Muscle of leg (tissue), 11 donors: ENCODE data around the gene SLC27A2. TPM values are rescaled to one million over a fixed set of nuclear protein-coding genes. Genes with fewer than 3 reads are reported as not detected.
A peak's percentile ranks its signal among the peaks of the same experiment; 100 is the strongest.

Experiments used
- DNase-seq: peaks from one replicate; pipeline ENCODE4 v3.0.0; 2013
- H3K27ac ChIP-seq: one replicate; pipeline ENCODE4 v1.5.1; 2013; ENCODE audit warnings: mild to moderate bottlenecking, low read length, control low read depth
- H3K27me3 ChIP-seq: one replicate; pipeline ENCODE4 v1.6.1; 2013; ENCODE audit warnings: low read length; ENCODE audit not compliant: control insufficient read depth, insufficient read depth
- H3K36me3 ChIP-seq: one replicate; pipeline ENCODE4 v1.6.1; 2013; ENCODE audit warnings: low read length; ENCODE audit not compliant: control insufficient read depth, insufficient read depth
- H3K4me1 ChIP-seq: one replicate; pipeline ENCODE4 v1.6.1; 2013; ENCODE audit warnings: low read length; ENCODE audit not compliant: control insufficient read depth, insufficient read depth
- H3K4me3 ChIP-seq: one replicate; pipeline ENCODE4 v1.5.1; 2013; ENCODE audit warnings: low read length, control low read depth
- H3K9me3 ChIP-seq: replicated peaks from 2 replicates; pipeline ENCODE4 v1.6.1; 2013; ENCODE audit warnings: low read depth, low read length; ENCODE audit not compliant: control insufficient read depth
- WGBS: methylation state at CpG from one replicate; pipeline ENCODE4 v1.1.5; 2013; ENCODE audit warnings: missing lambda C conversion rate; ENCODE audit not compliant: insufficient coverage; 5-methylcytosine and 5-hydroxymethylcytosine counted together
- polyA plus RNA-seq, 8 donors: library from polyadenylated mRNA; unstranded; fragments of 120-200 nt; gene quantifications; one replicate each; pipeline versions ENCODE4 v1.2.1 to v1.2.3, GENCODE V29; 2013; ENCODE audit warnings: inconsistent platforms in 1 of 8, low replicate concordance in 1 of 8; ENCODE audit not compliant: insufficient read length in 8 of 8, insufficient read depth in 1 of 8
- total RNA-seq: library from RNA; stranded (reverse); fragments of 120-200 nt; gene quantifications from one replicate; pipeline ENCODE4 v1.2.4, GENCODE V29; 2013

SLC27A2 gene
- total and polyA plus RNA-seq, 9 donors: 0.09 to 3.8 (median 0.20) TPM

DNA sequence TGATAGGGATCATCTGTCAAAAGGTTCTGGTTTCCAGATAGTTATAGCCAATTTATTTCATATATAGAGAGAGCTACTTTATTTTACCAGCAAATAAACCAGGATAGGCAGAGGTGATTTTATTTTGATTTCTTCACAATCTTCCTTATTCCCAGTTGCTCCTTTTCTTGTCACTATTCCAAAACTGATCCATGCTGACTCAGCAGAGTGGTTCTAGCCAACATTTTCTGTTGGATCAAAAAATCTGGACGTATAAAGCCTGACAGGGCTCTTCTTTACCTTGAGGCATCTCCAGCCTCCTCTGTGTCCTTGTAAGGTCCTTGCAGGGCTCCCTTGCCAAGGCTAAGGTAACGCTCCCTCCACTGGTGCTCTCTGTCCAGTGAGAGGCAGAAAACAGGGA is 67.7 kb downstream of the SLC27A2 start:
- no peaks in the 10 kb centered on the region for H3K36me3 ChIP-seq
- no peaks in the 10 kb centered on the region for H3K9me3 ChIP-seq
- no peak overlapping the region for H3K4me3 ChIP-seq
- no peak overlapping the region for H3K27ac ChIP-seq
- H3K4me1 ChIP-seq: no peaks in the 10 kb centered on the region
- peak; percentile 7 for DNase-seq
- H3K27me3 ChIP-seq: no peaks in the 10 kb centered on the region
- WGBS: 44% methylated on average over 2 of the region's 2 CpGs

GRCh38 chr15:50250760-50251394 is 68.9 kb downstream of the SLC27A2 start:
- no peak overlapping the region for H3K4me3 ChIP-seq
- H3K4me1 ChIP-seq: no peaks in the 10 kb centered on the region
- DNase-seq: no peak
- 82% methylated on average over 3 of the region's 6 CpGs for WGBS
- no peak overlapping the region for H3K27ac ChIP-seq
- H3K27me3 ChIP-seq: no peaks in the 10 kb centered on the region
- H3K9me3 ChIP-seq: no peaks in the 10 kb centered on the region
- H3K36me3 ChIP-seq: no peaks in the 10 kb centered on the region

GRCh38 chr15:50251638-50252182 is 69.7 kb downstream of the SLC27A2 start:
- Histone ChIP-seq H3K9me3 (no peaks in the 10 kb centered on the region), H3K4me1 (no peaks in the 10 kb centered on the region), H3K36me3 (no peaks in the 10 kb centered on the region), H3K27me3 (no peaks in the 10 kb centered on the region), H3K4me3 (no peak overlapping the region), H3K27ac (no peak overlapping the region)
- WGBS: 87% methylated on average over 8 of the region's 11 CpGs
- no peak for DNase-seq

DNA sequence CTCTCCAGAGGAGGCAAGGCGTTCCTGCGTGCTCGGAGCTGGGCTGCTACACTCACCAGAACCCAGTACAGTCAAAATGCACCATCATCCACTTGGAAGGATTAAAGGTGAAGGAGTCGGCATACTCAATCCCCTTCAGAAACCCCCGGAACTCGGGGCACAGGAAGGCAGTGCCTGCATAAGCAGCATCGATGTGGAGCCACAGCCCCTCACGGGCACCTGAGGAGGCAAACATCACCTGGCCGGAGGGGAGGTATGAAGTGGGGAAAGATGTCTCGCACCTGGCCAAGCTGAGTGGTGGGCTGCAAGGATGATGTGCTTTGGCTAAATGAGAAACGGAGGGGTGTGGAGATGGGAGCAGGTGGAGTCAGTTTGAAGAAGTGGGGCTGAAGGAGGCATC is 70.6 kb downstream of the SLC27A2 start:
- Histone ChIP-seq H3K4me1 (no peaks in the 10 kb centered on the region), H3K4me3 (no peak overlapping the region), H3K27ac (no peak overlapping the region), H3K36me3 (no peaks in the 10 kb centered on the region), H3K27me3 (no peaks in the 10 kb centered on the region), H3K9me3 (no peaks in the 10 kb centered on the region)
- no peak for DNase-seq
- WGBS: 94% methylated on average over 7 of the region's 11 CpGs

DNA sequence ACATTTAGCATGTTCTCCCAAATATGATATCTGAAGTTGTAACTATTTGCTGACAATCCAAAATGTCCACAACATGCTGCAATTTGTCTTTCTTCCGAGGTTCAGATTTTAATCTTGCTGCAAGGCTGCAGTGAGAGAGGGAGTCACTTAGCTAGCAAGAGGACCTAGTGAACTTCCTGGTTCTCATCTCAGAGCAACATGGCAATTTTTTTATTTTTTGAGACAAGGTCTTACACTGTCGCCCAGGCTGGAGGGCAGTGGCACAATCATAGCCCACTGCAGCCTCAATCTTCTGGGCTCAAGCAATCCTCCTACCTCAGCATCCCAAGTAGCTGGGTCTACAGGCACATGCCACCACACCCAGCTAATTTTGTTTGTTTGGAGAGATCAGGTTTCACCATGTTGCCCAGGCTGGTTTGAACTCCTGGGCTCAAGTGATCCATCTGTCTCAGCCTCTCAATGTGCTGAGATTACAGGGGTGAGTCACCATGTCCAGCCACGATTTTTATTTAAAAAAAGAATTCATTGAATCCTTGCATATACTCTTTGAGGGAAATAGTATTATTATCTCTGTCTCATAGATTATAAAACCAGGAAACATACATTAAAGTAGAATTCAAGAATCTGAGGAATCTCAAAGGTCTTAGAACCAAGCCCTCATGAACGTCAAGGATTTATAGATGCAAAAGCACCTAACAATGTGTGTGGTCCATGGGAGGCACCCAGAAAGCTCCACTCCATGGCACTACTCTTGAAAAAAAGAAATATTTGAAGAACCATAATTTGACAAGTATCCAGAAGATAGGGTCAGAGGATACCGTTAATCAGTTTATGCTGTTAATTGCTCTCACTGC is 74.4 kb downstream of the SLC27A2 start:
- no peak for DNase-seq
- H3K4me1 ChIP-seq: no peaks in the 10 kb centered on the region
- H3K27me3 ChIP-seq: no peaks in the 10 kb centered on the region
- H3K9me3 ChIP-seq: no peaks in the 10 kb centered on the region
- H3K27ac ChIP-seq: no peak overlapping the region
- H3K4me3 ChIP-seq: no peak overlapping the region
- no CpG with 5 or more reads among the region's 5 CpGs for WGBS
- H3K36me3 ChIP-seq: no peaks in the 10 kb centered on the region

- 92% methylated on average over 7 of the region's 8 CpGs for WGBS
- no peak for DNase-seq
- H3K36me3 ChIP-seq: no peaks in the 10 kb centered on the region
Measured at GRCh38 chr15:50257332-50257731, 75.3 kb downstream of the SLC27A2 start.

GRCh38 chr15:50257924-50258323 is 75.9 kb downstream of the SLC27A2 start:
- no peak for DNase-seq
- Histone ChIP-seq H3K27me3 (no peaks in the 10 kb centered on the region), H3K4me3 (no peak overlapping the region), H3K9me3 (no peaks in the 10 kb centered on the region), H3K36me3 (no peaks in the 10 kb centered on the region), H3K27ac (no peak overlapping the region), H3K4me1 (no peaks in the 10 kb centered on the region)
- no CpG with 5 or more reads among the region's 3 CpGs for WGBS

More at GRCh38 chr15:50257332-50257731, 75.3 kb downstream of the SLC27A2 start:
- Histone ChIP-seq H3K27ac (no peak overlapping the region), H3K9me3 (no peaks in the 10 kb centered on the region), H3K4me1 (no peaks in the 10 kb centered on the region), H3K4me3 (no peak overlapping the region), H3K27me3 (no peaks in the 10 kb centered on the region)

- Histone ChIP-seq H3K4me1 (no peaks in the 10 kb centered on the region), H3K4me3 (no peak overlapping the region), H3K27me3 (no peaks in the 10 kb centered on the region), H3K9me3 (no peaks in the 10 kb centered on the region), H3K36me3 (no peaks in the 10 kb centered on the region), H3K27ac (no peak overlapping the region)
- no peak for DNase-seq
- 59% methylated on average over 4 of the region's 5 CpGs for WGBS
Measured at GRCh38 chr15:50259276-50259675, 77.3 kb downstream of the SLC27A2 start.

DNA sequence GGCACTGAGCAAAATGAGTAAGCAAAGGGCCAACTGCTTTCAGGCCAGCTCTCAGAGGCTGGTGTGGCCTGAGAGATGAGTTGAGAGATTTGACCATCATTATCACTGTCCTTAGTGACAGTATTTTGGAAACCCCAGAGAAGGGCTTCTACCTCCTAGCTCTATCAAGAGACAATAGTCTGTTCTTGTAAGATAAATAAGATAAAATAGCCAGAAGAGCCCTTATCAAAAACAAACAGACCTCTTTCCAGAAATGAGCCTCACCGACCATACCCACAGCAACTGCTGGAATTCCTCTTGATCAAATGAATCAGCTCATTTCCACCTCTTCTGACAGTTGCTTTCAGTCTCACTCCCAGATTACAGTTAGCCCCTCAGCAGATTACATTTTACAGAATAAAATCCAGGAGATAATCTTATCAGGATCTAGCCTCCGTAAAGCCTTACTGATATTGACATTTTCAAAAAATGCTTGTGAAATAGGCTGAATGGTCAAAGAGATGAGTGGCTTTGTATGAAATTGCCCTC is 79.0 kb downstream of the SLC27A2 start:
- H3K27ac ChIP-seq: no peak overlapping the region
- no peaks in the 10 kb centered on the region for H3K9me3 ChIP-seq
- no peaks in the 10 kb centered on the region for H3K4me1 ChIP-seq
- DNase-seq: no peak
- no peaks in the 10 kb centered on the region for H3K36me3 ChIP-seq
- H3K4me3 ChIP-seq: no peak overlapping the region
- 62% methylated on average over 1 of the region's 2 CpGs for WGBS
- H3K27me3 ChIP-seq: no peaks in the 10 kb centered on the region

GRCh38 chr15:50261981-50262380 is 80.0 kb downstream of the SLC27A2 start:
- no peak for DNase-seq
- Histone ChIP-seq H3K9me3 (no peaks in the 10 kb centered on the region), H3K27ac (no peak overlapping the region), H3K36me3 (no peaks in the 10 kb centered on the region), H3K27me3 (no peaks in the 10 kb centered on the region), H3K4me3 (no peak overlapping the region), H3K4me1 (no peaks in the 10 kb centered on the region)
- 96% methylated on average over 3 of the region's 3 CpGs for WGBS
